HepG2 (cell line): Measurements from ENCODE around the gene CC2D1A. TPM values are rescaled to one million over a fixed set of nuclear protein-coding genes. Genes with fewer than 3 reads are reported as not detected.
A peak's percentile ranks its signal among the peaks of the same experiment; 100 is the strongest.

Experiments used
- ARHGAP35 ChIP-seq: sonication (generic); formaldehyde crosslinking; IDR thresholded peaks from 2 replicates; pipeline ENCODE4 v1.9.0; 2022; ENCODE audit warnings: mild to moderate bottlenecking, inconsistent platforms, moderate library complexity, missing genetic modification reagents, borderline replicate concordance
- ATAD3A ChIP-seq: sonication (generic); formaldehyde crosslinking; IDR thresholded peaks from 2 replicates; pipeline ENCODE4 v1.4.0; 2020; ENCODE audit warnings: missing genetic modification reagents
- CERS6 ChIP-seq: sonication (generic); formaldehyde crosslinking; IDR thresholded peaks from 2 replicates; pipeline ENCODE4 v1.5.0; 2020; ENCODE audit warnings: missing genetic modification reagents
- DNMT1 ChIP-seq: sonication (generic); formaldehyde crosslinking; IDR thresholded peaks from 2 replicates; pipeline ENCODE4 v1.5.1; 2020; ENCODE audit warnings: mild to moderate bottlenecking, missing genetic modification reagents
- ETV6 ChIP-seq: sonication (generic); formaldehyde crosslinking; conservative IDR thresholded peaks from 2 replicates; pipeline ENCODE4 v1.4.0; 2020; ENCODE audit warnings: missing genetic modification reagents
- GATA4 ChIP-seq: sonication (generic); IDR thresholded peaks from 2 replicates; pipeline ENCODE4 v1.6.1; 2016; ENCODE audit warnings: antibody characterized with exemption, low read depth, borderline replicate concordance
- HES4 ChIP-seq: sonication (generic); formaldehyde crosslinking; IDR thresholded peaks from 2 replicates; pipeline ENCODE4 v1.9.0; 2021; ENCODE audit warnings: mild to moderate bottlenecking, missing genetic modification reagents, borderline replicate concordance
- HNF4A ChIP-seq: sonication (generic); formaldehyde crosslinking; IDR thresholded peaks from 2 replicates; pipeline ENCODE4 v1.4.0; 2020; ENCODE audit warnings: missing genetic modification reagents
- MTF1 ChIP-seq: sonication (generic); formaldehyde crosslinking; IDR thresholded peaks from 2 replicates; pipeline ENCODE4 v1.5.0; 2020; ENCODE audit warnings: missing genetic modification reagents
- MZF1 ChIP-seq: sonication (generic); formaldehyde crosslinking; IDR thresholded peaks from 2 replicates; pipeline ENCODE4 v1.8.1; 2023; ENCODE audit warnings: mild to moderate bottlenecking, missing genetic modification reagents, borderline replicate concordance
- NKX3-1 ChIP-seq: sonication (generic); formaldehyde crosslinking; IDR thresholded peaks from 2 replicates; pipeline ENCODE4 v1.5.0; 2020; ENCODE audit warnings: missing genetic modification reagents
- ONECUT2 ChIP-seq: sonication (generic); formaldehyde crosslinking; IDR thresholded peaks from 2 replicates; pipeline ENCODE4 v1.4.0; 2020; ENCODE audit warnings: missing genetic modification reagents
- PHF5A ChIP-seq: IDR thresholded peaks from one replicate; pipeline ENCODE4 v1.6.1; 2018; ENCODE audit warnings: low read depth, missing genetic modification reagents; ENCODE audit not compliant: unreplicated experiment
- RAD21 ChIP-seq: fragments of 450-650 bp; formaldehyde crosslinking; IDR thresholded peaks from 2 replicates; pipeline ENCODE4 v1.5.0; 2020; ENCODE audit warnings: mild to moderate bottlenecking
- RFXANK ChIP-seq: IDR thresholded peaks from 2 replicates; pipeline ENCODE4 v1.6.1; 2016
- RNF219 ChIP-seq: sonication (generic); formaldehyde crosslinking; IDR thresholded peaks from 2 replicates; pipeline ENCODE4 v1.5.0; 2020; ENCODE audit warnings: mild to moderate bottlenecking, missing genetic modification reagents
- SMAD3 ChIP-seq: sonication (generic); formaldehyde crosslinking; IDR thresholded peaks from 2 replicates; pipeline ENCODE4 v1.4.0; 2020; ENCODE audit warnings: missing genetic modification reagents
- SP5 ChIP-seq: IDR thresholded peaks from 2 replicates; pipeline ENCODE4 v1.6.1; 2016; ENCODE audit warnings: low read depth, borderline replicate concordance
- ZNF143 ChIP-seq: sonication (generic); formaldehyde crosslinking; IDR thresholded peaks from 2 replicates; pipeline ENCODE4 v1.4.0; 2020; ENCODE audit warnings: missing genetic modification reagents
- ZNF275 ChIP-seq: sonication (generic); formaldehyde crosslinking; IDR thresholded peaks from 2 replicates; pipeline ENCODE4 v1.8.0; 2022; ENCODE audit warnings: missing genetic modification reagents, mild to moderate bottlenecking, inconsistent platforms, borderline replicate concordance
- ZSCAN12 ChIP-seq: sonication (generic); formaldehyde crosslinking; IDR thresholded peaks from 2 replicates; pipeline ENCODE4 v1.9.0; 2021; ENCODE audit warnings: mild to moderate bottlenecking, missing genetic modification reagents
- polyA plus RNA-seq, 8 experiments: library from polyadenylated mRNA; depleted of rRNA in 3 of 8; stranded (reverse) in 7 of 8; unstranded in 1 of 8; fragments of >200 nt; fragmentation: Illumina TruSeq in 4 of 8; extraction: Trizol in 4 of 8; gene quantifications; 2 replicates each; pipeline versions ENCODE4 v1.2.1 to v1.2.3, GENCODE V29; 2011 to 2016; ENCODE audit warnings: low read depth in 4 of 8, missing spikeins in 1 of 8, mixed read lengths in 1 of 8; ENCODE audit not compliant: insufficient read depth in 1 of 8
- total RNA-seq, 5 experiments: library from RNA; depleted of rRNA; stranded (reverse); fragments of >200 nt; fragmentation: Illumina TruSeq; extraction: Trizol; gene quantifications; 2 replicates each; pipeline ENCODE4 v1.2.3, GENCODE V29; 2016; ENCODE audit warnings: low read depth in 1 of 5
- TF ChIP-seq, protein P1 (sequence below): sonication (generic); formaldehyde crosslinking; IDR thresholded peaks from 2 replicates; pipeline ENCODE4 v1.5.1; 2020; ENCODE audit warnings: missing genetic modification reagents, mild to moderate bottlenecking, borderline replicate concordance
- TF ChIP-seq, protein P2 (sequence below): sonication (generic); formaldehyde crosslinking; IDR thresholded peaks from 2 replicates; pipeline ENCODE4 v1.5.1; 2020; ENCODE audit warnings: mild to moderate bottlenecking, missing genetic modification reagents, moderate library complexity

CC2D1A gene
- total and polyA plus RNA-seq, 2 of the 13 experiments (the other 11 are each of a cell fraction or from before 2014, with no cell fraction given), result 9.7 to 11.5 TPM

GRCh38 chr19:13905634-13906520, at the start of gene CC2D1A, which contains the start of gene BRME1 (continued):
- peak; percentile 96 for TF ChIP-seq HES4
- TF ChIP-seq RNF219 (CRISPR knock-in tag), result no peak
- no peak for TF ChIP-seq SMAD3 (CRISPR knock-in tag)
- no peak for TF ChIP-seq ATAD3A
- TF ChIP-seq RAD21, result no peak
- no peak for TF ChIP-seq GATA4
- TF ChIP-seq, protein P1, sequence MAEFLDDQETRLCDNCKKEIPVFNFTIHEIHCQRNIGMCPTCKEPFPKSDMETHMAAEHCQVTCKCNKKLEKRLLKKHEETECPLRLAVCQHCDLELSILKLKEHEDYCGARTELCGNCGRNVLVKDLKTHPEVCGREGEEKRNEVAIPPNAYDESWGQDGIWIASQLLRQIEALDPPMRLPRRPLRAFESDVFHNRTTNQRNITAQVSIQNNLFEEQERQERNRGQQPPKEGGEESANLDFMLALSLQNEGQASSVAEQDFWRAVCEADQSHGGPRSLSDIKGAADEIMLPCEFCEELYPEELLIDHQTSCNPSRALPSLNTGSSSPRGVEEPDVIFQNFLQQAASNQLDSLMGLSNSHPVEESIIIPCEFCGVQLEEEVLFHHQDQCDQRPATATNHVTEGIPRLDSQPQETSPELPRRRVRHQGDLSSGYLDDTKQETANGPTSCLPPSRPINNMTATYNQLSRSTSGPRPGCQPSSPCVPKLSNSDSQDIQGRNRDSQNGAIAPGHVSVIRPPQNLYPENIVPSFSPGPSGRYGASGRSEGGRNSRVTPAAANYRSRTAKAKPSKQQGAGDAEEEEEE (CRISPR knock-in tag), result no peak
- peak; percentile 82; the same call in 1 of the 2 replicates for TF ChIP-seq CERS6
- no peak for TF ChIP-seq ZNF275 (CRISPR knock-in tag)
- no peak for TF ChIP-seq ZSCAN12 (CRISPR knock-in tag)
- peak; percentile 69; the same call in 1 of the 2 replicates for TF ChIP-seq SP5 (CRISPR knock-in tag)
- TF ChIP-seq NKX3-1 (CRISPR knock-in tag), result peak; percentile 70; the same call in 1 of the 2 replicates
- no peak for TF ChIP-seq MTF1 (CRISPR knock-in tag)
- TF ChIP-seq ETV6 (CRISPR knock-in tag), result no peak
- TF ChIP-seq HNF4A, result no peak
- peak; percentile 89 for TF ChIP-seq ARHGAP35 (CRISPR knock-in tag)
- no peak for TF ChIP-seq RFXANK (CRISPR knock-in tag)
- TF ChIP-seq ZNF143 (CRISPR knock-in tag), result peak; percentile 98
- TF ChIP-seq, protein P2, sequence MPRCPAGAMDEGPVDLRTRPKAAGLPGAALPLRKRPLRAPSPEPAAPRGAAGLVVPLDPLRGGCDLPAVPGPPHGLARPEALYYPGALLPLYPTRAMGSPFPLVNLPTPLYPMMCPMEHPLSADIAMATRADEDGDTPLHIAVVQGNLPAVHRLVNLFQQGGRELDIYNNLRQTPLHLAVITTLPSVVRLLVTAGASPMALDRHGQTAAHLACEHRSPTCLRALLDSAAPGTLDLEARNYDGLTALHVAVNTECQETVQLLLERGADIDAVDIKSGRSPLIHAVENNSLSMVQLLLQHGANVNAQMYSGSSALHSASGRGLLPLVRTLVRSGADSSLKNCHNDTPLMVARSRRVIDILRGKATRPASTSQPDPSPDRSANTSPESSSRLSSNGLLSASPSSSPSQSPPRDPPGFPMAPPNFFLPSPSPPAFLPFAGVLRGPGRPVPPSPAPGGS, result peak; percentile 97
- TF ChIP-seq MZF1 (CRISPR knock-in tag), result no peak
- TF ChIP-seq DNMT1, result no peak
- TF ChIP-seq ONECUT2 (CRISPR knock-in tag), result no peak
- TF ChIP-seq PHF5A (CRISPR knock-in tag), result no peak
